Measurements from ENCODE around the gene ZNF70.

Gene ZNF70

GRCh38 chr22:23689414-23689813, 61.5 kb downstream of the ZNF70 start:
- DNase-seq: no peak
